ENCODE data around the gene HTT.

DNA sequence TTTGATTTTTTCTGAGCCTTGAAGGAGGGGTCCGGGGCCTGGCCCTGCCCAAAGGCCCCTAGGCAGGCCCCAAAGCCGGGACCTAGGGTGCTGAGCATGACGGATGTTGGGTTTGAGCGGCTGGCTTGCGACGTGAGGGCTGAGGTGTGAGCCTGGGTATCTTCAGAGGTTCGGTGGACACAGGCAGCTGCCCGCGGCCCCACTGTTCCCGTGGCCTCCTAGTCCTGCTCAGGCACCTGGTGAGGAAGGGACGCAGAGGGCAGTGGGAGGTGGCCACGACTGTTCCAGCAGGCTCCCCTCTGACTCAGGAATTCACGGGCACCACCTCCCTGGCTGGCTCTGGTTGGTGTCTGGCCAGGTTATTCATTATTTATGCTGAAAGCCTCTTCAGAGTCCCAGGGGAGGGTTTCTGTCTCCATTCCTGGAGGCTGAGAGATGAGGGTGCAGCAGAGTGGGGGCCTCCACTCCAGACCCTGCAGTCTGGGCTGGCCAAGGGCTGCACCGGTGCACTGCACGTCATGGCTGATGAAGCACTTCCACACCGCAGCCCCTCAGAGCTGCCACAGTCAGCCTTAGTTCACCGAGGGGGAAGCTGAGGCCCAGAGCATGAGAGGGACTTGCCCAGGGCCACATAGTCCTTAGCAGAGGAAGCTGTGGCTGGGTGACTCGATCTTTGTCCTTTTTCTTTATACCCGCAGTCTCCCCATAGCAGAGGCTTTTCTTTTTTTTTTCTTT is 176.6 kb downstream of the HTT start:
- TF ChIP-seq, protein P1, sequence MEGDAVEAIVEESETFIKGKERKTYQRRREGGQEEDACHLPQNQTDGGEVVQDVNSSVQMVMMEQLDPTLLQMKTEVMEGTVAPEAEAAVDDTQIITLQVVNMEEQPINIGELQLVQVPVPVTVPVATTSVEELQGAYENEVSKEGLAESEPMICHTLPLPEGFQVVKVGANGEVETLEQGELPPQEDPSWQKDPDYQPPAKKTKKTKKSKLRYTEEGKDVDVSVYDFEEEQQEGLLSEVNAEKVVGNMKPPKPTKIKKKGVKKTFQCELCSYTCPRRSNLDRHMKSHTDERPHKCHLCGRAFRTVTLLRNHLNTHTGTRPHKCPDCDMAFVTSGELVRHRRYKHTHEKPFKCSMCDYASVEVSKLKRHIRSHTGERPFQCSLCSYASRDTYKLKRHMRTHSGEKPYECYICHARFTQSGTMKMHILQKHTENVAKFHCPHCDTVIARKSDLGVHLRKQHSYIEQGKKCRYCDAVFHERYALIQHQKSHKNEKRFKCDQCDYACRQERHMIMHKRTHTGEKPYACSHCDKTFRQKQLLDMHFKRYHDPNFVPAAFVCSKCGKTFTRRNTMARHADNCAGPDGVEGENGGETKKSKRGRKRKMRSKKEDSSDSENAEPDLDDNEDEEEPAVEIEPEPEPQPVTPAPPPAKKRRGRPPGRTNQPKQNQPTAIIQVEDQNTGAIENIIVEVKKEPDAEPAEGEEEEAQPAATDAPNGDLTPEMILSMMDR (IDR thresholded peaks at IDR 0.05) = no peak
- no peak for TF ChIP-seq POLR2A (IDR thresholded peaks at IDR 0.05)
- TF ChIP-seq POLR2AphosphoS5 (IDR thresholded peaks at IDR 0.05) = no peak
